HUES6 (cell line): ENCODE measurements around the gene CENPT.

Source experiments
- H3K27ac ChIP-seq: 2 replicates; pipeline ENCODE4 v1.7.0; 2013; ENCODE audit warnings: low read depth, mild to moderate bottlenecking, low read length, inconsistent platforms
- H3K27me3 ChIP-seq: 2 replicates; pipeline ENCODE4 v1.6.1; 2013; ENCODE audit warnings: low read length; ENCODE audit not compliant: control insufficient read depth, insufficient read depth
- H3K36me3 ChIP-seq: 2 replicates; pipeline ENCODE4 v1.6.1; 2013; ENCODE audit warnings: low read length; ENCODE audit not compliant: control insufficient read depth, insufficient read depth
- H3K4me1 ChIP-seq: 2 replicates; pipeline ENCODE4 v1.6.1; 2013; ENCODE audit warnings: low read length; ENCODE audit not compliant: control insufficient read depth, insufficient read depth
- H3K4me3 ChIP-seq: 2 replicates; pipeline ENCODE4 v1.5.1; 2013; ENCODE audit warnings: low read depth, low read length
- H3K9ac ChIP-seq: one replicate; pipeline ENCODE4 v1.6.1; 2013; ENCODE audit warnings: mild to moderate bottlenecking, low read length
- H3K9me3 ChIP-seq: 2 replicates; pipeline ENCODE4 v1.6.1; 2013; ENCODE audit warnings: low read depth, low read length; ENCODE audit not compliant: control insufficient read depth, insufficient read depth

The CENPT gene

GRCh38 chr16:67847064-67847861 is at the start of gene CENPT:
CENPT (minus strand) TSS chr16:67847693; CDS start chr16:67833859, 13,834 bp downstream.
- Histone ChIP-seq H3K27me3 (no peaks in the 10 kb centered on the region), H3K4me3 (peak within 1 kb of the TSS; percentile 99), H3K9me3 (no peaks in the 10 kb centered on the region), H3K4me1 (peaks cover 27% of the 10 kb centered on the region), H3K36me3 (peaks cover 14% of the 10 kb centered on the region), H3K9ac (peak within 1 kb of the TSS; percentile 97), H3K27ac (peak within 1 kb of the TSS; percentile 97)

DNA sequence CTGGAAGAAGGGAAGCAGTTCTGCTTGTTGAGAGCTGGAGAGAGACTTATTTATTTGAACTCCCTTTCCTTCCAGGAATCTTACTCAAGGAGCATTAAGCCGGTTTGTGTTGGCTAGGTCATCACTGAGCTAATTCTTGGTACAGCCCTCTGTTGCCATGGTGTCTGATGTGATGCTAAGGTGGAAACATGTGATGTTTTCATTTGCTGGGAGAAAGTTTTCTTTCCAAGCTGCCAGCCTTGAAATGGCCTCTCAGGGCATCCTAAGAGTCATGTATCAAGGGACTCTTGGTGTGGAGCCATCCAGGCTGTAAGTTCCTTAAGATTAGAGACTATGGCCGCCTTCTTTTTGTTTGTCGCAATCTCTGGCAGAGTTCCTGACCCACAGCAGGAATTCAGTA is 49.7 kb upstream of the CENPT start:
- no peak overlapping the region for H3K27ac ChIP-seq
- no peak overlapping the region for H3K4me3 ChIP-seq
- no peaks in the 10 kb centered on the region for H3K9me3 ChIP-seq
- peaks cover 2% of the 10 kb centered on the region; the same call in 1 of the 2 replicates for H3K36me3 ChIP-seq
- no peak overlapping the region for H3K9ac ChIP-seq
- H3K27me3 ChIP-seq: no peaks in the 10 kb centered on the region
- H3K4me1 ChIP-seq: peaks cover 12% of the 10 kb centered on the region; the same call in 1 of the 2 replicates

DNA sequence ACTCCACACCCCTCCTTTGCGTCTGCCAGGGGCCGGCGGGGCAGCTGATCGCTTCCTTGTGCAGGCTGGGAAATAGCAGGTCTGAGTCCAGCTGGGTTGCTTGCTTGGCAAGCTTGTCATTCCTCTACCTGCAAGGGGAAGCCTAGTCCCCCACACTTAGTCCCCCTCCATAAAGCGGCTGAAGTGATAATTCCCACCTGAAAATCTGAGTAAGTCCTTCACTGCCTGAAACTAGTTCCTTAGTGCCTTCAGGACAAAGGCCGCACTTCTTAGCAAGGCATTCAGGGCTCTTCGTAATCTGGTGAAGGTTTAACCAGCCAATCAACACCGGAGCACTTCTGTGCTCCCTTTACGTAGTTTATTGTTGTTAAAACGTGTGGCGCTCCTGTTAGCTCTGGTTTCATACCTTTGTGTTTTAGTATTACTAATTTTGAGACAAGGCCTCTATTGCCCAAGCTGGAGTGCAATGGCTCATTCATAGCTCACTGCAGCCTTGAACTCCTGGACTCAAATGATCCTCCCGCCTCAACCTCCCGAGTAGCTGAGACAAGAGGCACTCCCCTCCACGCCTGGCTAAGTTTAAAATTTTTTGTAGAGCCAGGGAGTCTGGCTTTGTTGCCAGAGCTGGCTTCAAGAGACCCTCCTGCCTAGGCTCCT is 46.4 kb upstream of the CENPT start:
- H3K9me3 ChIP-seq: no peaks in the 10 kb centered on the region
- peak overlapping the region; percentile 92 for H3K27ac ChIP-seq
- no peaks in the 10 kb centered on the region for H3K27me3 ChIP-seq
- H3K36me3 ChIP-seq: no peaks in the 10 kb centered on the region
- H3K4me3 ChIP-seq: peak overlapping the region; percentile 100
- H3K4me1 ChIP-seq: peaks cover 14% of the 10 kb centered on the region; the same call in 1 of the 2 replicates
- H3K9ac ChIP-seq: peak overlapping the region; percentile 99

- H3K27me3 ChIP-seq: no peaks in the 10 kb centered on the region
- peak within 1 kb of the TSS; percentile 99 for H3K9ac ChIP-seq
- peaks cover 14% of the 10 kb centered on the region; the same call in 1 of the 2 replicates for H3K4me1 ChIP-seq
- no peaks in the 10 kb centered on the region for H3K36me3 ChIP-seq
- peak within 1 kb of the TSS; percentile 100 for H3K4me3 ChIP-seq
- H3K27ac ChIP-seq: peak within 1 kb of the TSS; percentile 92
- no peaks in the 10 kb centered on the region for H3K9me3 ChIP-seq
Measured at GRCh38 chr16:67892899-67893742, 45.6 kb upstream of the CENPT start, which contains the start of gene PSKH1. PSKH1 (plus strand) TSS chr16:67893254; CDS start chr16:67908750, 15,496 bp downstream.

DNA sequence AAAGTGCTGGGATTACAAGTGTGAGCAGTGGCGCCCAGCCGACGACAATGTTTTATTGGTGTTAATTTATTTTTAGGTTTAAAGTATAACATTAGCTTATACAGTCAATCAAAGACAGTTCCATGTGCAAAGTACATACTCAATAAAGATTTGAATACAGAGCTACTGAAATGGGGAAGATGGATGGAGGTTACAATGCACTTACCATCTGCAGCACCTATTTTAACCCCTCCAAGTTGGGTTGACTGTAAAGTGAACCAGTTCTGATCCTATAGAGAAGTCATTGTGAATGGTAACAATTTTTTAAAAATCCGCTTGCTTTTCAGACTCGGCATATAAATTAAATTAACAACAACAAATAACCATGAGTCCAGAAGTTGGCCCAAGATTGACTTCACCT is 44.9 kb upstream of the CENPT start:
- H3K9me3 ChIP-seq: no peaks in the 10 kb centered on the region
- H3K9ac ChIP-seq: peak overlapping the region; percentile 27
- no peaks in the 10 kb centered on the region for H3K27me3 ChIP-seq
- peak overlapping the region; percentile 55 for H3K4me3 ChIP-seq
- no peaks in the 10 kb centered on the region for H3K36me3 ChIP-seq
- peak overlapping the region; percentile 22; the same call in 1 of the 2 replicates for H3K27ac ChIP-seq
- peaks cover 14% of the 10 kb centered on the region; the same call in 1 of the 2 replicates for H3K4me1 ChIP-seq

DNA sequence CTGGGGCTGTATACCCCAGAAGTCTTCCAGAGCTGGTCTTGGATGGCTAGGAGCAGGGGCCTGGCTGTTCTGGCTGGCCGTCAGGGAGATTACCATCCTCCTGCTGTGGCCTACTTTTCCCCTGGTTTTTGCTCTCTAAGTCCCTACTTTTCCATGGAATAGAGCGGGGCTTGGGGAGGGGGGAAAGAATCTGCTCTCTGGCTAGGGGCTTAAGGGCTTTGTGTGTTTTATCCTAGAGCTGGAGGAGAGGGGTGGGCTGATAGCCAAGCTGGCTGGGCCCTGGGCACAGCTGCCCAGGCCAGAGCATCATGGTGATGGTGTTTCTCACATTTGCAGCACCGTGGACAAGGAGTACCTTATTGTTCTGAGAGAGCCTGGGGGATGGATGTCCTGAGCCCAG is 40.8 kb upstream of the CENPT start:
- Histone ChIP-seq H3K4me1 (peaks cover 33% of the 10 kb centered on the region; the same call in 1 of the 2 replicates), H3K27ac (no peak overlapping the region), H3K27me3 (no peaks in the 10 kb centered on the region), H3K9me3 (no peaks in the 10 kb centered on the region), H3K36me3 (peaks cover 9% of the 10 kb centered on the region), H3K9ac (no peak overlapping the region), H3K4me3 (no peak overlapping the region)

- H3K27ac ChIP-seq: no peak overlapping the region
- no peaks in the 10 kb centered on the region for H3K27me3 ChIP-seq
- H3K36me3 ChIP-seq: peaks cover 28% of the 10 kb centered on the region
- no peak overlapping the region for H3K4me3 ChIP-seq
- H3K4me1 ChIP-seq: peaks cover 28% of the 10 kb centered on the region; the same call in 1 of the 2 replicates
- no peaks in the 10 kb centered on the region for H3K9me3 ChIP-seq
- no peak overlapping the region for H3K9ac ChIP-seq
Measured at GRCh38 chr16:67886387-67886786, 38.9 kb upstream of the CENPT start.

DNA sequence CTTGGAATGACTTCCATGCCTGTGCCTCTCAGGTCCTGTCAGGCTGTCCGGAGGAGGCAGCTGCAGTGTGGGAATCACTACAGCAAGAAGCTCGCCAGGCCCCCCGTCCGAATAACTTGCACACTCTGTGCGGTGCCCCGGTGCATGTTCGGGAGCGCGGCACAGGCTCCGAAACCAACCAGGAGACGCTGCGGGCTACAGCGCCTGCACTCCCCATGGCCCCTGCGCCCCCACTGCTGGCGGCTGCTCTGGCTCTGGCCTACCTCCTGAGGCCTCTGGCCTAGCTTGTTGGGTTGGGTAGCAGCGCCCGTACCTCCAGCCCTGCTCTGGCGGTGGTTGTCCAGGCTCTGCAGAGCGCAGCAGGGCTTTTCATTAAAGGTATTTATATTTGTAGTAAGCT is 38.5 kb upstream of the CENPT start:
- H3K9me3 ChIP-seq: no peaks in the 10 kb centered on the region
- peaks cover 28% of the 10 kb centered on the region; the same call in 1 of the 2 replicates for H3K4me1 ChIP-seq
- no peak overlapping the region for H3K9ac ChIP-seq
- peaks cover 32% of the 10 kb centered on the region for H3K36me3 ChIP-seq
- H3K4me3 ChIP-seq: no peak overlapping the region
- H3K27me3 ChIP-seq: no peaks in the 10 kb centered on the region
- H3K27ac ChIP-seq: no peak overlapping the region

GRCh38 chr16:67885545-67885944 is 38.1 kb upstream of the CENPT start:
- peak overlapping the region; percentile 3 for H3K9ac ChIP-seq
- no peak overlapping the region for H3K27ac ChIP-seq

GRCh38 chr16:67884684-67885083 is 37.2 kb upstream of the CENPT start, which contains the start of gene NRN1L:
NRN1L (plus strand) TSS chr16:67884885; CDS start chr16:67884904, 19 bp downstream.
- Histone ChIP-seq H3K9ac (peak within 1 kb of the TSS; percentile 3), H3K4me3 (peak within 1 kb of the TSS; percentile 37), H3K4me1 (peaks cover 28% of the 10 kb centered on the region; the same call in 1 of the 2 replicates), H3K36me3 (peaks cover 45% of the 10 kb centered on the region), H3K27me3 (no peaks in the 10 kb centered on the region), H3K27ac (no peak within 1 kb of the TSS), H3K9me3 (no peaks in the 10 kb centered on the region)

More at GRCh38 chr16:67885545-67885944, 38.1 kb upstream of the CENPT start:
- no peaks in the 10 kb centered on the region for H3K27me3 ChIP-seq
- peaks cover 28% of the 10 kb centered on the region; the same call in 1 of the 2 replicates for H3K4me1 ChIP-seq
- peaks cover 37% of the 10 kb centered on the region for H3K36me3 ChIP-seq
- H3K9me3 ChIP-seq: no peaks in the 10 kb centered on the region
- peak overlapping the region; percentile 37; the same call in 1 of the 2 replicates for H3K4me3 ChIP-seq
